ENCODE results near the gene CHMP6. TPM values are rescaled to one million over a fixed set of nuclear protein-coding genes. Genes with fewer than 3 reads are reported as not detected.

CHMP6 gene
- polyA plus RNA-seq, 1 donor from 2014 or later: 35.1 TPM

DNA sequence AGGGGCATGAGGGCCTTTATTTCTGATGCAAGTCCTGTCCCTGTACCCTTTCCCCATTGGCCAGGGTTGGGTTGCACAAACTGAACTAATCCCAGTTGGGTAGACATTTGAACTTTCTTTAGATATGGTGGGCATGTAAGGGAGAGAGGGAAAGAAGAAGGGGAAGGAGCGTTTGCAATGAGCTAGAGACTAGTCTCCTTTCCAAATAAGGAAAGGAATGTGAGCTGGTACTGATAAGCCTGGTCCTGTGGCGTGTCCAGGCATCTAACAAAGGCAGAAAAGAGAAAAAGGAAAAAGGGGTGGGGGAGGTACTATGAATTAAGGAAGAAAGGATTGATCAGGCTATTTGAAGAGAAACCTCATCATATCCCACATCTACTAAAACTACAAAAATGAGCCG, 20.3 kb downstream of the CHMP6 start:
- Histone ChIP-seq H3K27ac (ENCODE audit: low read length) (no peak overlapping the region), H3F3A (ENCODE audit: insufficient read depth, low read length, poor library complexity, severe bottlenecking) (no peaks in the 10 kb centered on the region), H3K9me3 (ENCODE audit: low read length) (peaks cover 7% of the 10 kb centered on the region), H3K36me3 (ENCODE audit: insufficient read depth, low read length) (no peaks in the 10 kb centered on the region), H2AFZ (ENCODE audit: low read depth, low read length) (no peak overlapping the region), H3K9ac (ENCODE audit: low read length) (no peak overlapping the region), H3K79me2 (replicated peaks; ENCODE audit: insufficient read depth, low read length) (no peaks in the 10 kb centered on the region), H3K9me2 (ENCODE audit: insufficient read depth, low read length) (no peaks in the 10 kb centered on the region), H4K20me1 (ENCODE audit: insufficient read depth) (no peaks in the 10 kb centered on the region), H3K4me3 (ENCODE audit: low read length) (no peak overlapping the region), H3K27me3 (ENCODE audit: insufficient read depth, low read depth, low read length) (no peaks in the 10 kb centered on the region), H3K4me2 (ENCODE audit: low read length) (no peak overlapping the region)
- no peak for TF ChIP-seq POLR2AphosphoS5 (IDR thresholded peaks at IDR 0.05)
- no peak for TF ChIP-seq SMC3 (conservative IDR thresholded peaks at IDR 0.05; ENCODE audit: poor library complexity)
- no peak for TF ChIP-seq EZH2 (IDR thresholded peaks at IDR 0.05; ENCODE audit: borderline replicate concordance, insufficient read depth, low read length, poor library complexity, severe bottlenecking)
- TF ChIP-seq, protein P1, sequence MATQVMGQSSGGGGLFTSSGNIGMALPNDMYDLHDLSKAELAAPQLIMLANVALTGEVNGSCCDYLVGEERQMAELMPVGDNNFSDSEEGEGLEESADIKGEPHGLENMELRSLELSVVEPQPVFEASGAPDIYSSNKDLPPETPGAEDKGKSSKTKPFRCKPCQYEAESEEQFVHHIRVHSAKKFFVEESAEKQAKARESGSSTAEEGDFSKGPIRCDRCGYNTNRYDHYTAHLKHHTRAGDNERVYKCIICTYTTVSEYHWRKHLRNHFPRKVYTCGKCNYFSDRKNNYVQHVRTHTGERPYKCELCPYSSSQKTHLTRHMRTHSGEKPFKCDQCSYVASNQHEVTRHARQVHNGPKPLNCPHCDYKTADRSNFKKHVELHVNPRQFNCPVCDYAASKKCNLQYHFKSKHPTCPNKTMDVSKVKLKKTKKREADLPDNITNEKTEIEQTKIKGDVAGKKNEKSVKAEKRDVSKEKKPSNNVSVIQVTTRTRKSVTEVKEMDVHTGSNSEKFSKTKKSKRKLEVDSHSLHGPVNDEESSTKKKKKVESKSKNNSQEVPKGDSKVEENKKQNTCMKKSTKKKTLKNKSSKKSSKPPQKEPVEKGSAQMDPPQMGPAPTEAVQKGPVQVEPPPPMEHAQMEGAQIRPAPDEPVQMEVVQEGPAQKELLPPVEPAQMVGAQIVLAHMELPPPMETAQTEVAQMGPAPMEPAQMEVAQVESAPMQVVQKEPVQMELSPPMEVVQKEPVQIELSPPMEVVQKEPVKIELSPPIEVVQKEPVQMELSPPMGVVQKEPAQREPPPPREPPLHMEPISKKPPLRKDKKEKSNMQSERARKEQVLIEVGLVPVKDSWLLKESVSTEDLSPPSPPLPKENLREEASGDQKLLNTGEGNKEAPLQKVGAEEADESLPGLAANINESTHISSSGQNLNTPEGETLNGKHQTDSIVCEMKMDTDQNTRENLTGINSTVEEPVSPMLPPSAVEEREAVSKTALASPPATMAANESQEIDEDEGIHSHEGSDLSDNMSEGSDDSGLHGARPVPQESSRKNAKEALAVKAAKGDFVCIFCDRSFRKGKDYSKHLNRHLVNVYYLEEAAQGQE (IDR thresholded peaks at IDR 0.05; ENCODE audit: borderline replicate concordance): no peak
- no peak for TF ChIP-seq RAD21 (conservative IDR thresholded peaks at IDR 0.05)
- TF ChIP-seq TAF1 (IDR thresholded peaks at IDR 0.05; ENCODE audit: low read depth): no peak
- TF ChIP-seq, protein P2, sequence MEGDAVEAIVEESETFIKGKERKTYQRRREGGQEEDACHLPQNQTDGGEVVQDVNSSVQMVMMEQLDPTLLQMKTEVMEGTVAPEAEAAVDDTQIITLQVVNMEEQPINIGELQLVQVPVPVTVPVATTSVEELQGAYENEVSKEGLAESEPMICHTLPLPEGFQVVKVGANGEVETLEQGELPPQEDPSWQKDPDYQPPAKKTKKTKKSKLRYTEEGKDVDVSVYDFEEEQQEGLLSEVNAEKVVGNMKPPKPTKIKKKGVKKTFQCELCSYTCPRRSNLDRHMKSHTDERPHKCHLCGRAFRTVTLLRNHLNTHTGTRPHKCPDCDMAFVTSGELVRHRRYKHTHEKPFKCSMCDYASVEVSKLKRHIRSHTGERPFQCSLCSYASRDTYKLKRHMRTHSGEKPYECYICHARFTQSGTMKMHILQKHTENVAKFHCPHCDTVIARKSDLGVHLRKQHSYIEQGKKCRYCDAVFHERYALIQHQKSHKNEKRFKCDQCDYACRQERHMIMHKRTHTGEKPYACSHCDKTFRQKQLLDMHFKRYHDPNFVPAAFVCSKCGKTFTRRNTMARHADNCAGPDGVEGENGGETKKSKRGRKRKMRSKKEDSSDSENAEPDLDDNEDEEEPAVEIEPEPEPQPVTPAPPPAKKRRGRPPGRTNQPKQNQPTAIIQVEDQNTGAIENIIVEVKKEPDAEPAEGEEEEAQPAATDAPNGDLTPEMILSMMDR (IDR thresholded peaks at IDR 0.05; ENCODE audit: poor library complexity, severe bottlenecking): no peak

DNA sequence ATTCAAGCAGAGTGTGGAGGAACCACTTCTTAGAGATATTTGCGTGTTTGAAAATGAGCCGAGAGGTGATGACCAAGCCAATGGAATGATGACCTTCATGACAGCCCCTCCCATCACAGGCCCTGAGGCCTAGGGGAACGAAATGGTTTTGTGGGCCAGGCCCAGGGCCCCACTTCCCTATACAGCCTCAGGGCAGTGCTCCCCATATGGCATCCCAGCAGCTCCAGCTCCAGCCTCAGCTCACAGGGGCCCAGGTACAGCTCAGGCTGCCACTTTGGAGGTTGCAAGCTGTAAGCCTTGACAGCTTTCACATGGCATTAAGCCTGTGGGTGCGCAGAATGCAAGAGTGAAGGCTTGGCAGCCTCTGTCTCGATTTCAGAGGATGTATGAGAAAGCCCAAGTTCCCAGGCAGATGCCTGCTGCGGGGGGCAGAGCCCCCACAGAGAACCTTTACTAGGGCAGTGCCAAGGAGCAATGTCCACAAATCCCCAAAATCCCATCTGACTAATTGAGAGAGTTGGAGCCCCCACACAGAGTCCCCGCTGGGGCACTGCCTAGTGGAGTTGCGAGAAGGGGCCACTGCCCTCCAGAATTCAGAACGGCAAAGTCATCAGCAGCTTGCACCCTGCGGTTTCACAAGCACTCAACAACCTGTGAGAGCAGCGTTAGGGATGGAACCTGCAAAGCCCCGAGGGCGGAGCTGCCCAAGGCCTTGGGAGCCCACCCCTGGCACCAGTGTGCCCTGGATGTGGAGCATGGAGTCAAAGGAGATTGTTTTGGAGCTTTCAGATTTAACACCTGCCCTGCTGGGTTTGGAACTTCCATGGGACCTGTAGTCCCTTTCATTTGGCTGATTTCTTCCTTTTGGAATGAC, 21.2 kb downstream of the CHMP6 start:
- no peak overlapping the region for H2AFZ ChIP-seq (ENCODE audit: low read depth, low read length)
- no peaks in the 10 kb centered on the region for H3F3A ChIP-seq (ENCODE audit: insufficient read depth, low read length, poor library complexity, severe bottlenecking)
- H3K9me2 ChIP-seq (ENCODE audit: insufficient read depth, low read length): no peaks in the 10 kb centered on the region
- no peaks in the 10 kb centered on the region for H3K27me3 ChIP-seq (ENCODE audit: insufficient read depth, low read depth, low read length)
- no peak overlapping the region for H3K4me2 ChIP-seq (ENCODE audit: low read length)
- H3K27ac ChIP-seq (ENCODE audit: low read length): no peak overlapping the region
- no peak overlapping the region for H3K4me3 ChIP-seq (ENCODE audit: low read length)
- no peaks in the 10 kb centered on the region for H4K20me1 ChIP-seq (ENCODE audit: insufficient read depth)
- no peak overlapping the region for H3K9ac ChIP-seq (ENCODE audit: low read length)
- peaks cover 7% of the 10 kb centered on the region for H3K9me3 ChIP-seq (ENCODE audit: low read length)
- no peak for TF ChIP-seq MXI1 (conservative IDR thresholded peaks at IDR 0.05; ENCODE audit: poor library complexity, severe bottlenecking)
- TF ChIP-seq, protein P1 (IDR thresholded peaks at IDR 0.05; ENCODE audit: borderline replicate concordance): no peak
- TF ChIP-seq TAF1 (IDR thresholded peaks at IDR 0.05; ENCODE audit: low read depth): no peak
- TF ChIP-seq, protein P2 (IDR thresholded peaks at IDR 0.05; ENCODE audit: poor library complexity, severe bottlenecking): no peak
- no peak for TF ChIP-seq EZH2 (IDR thresholded peaks at IDR 0.05; ENCODE audit: borderline replicate concordance, insufficient read depth, low read length, poor library complexity, severe bottlenecking)
- no peak for TF ChIP-seq RAD21 (conservative IDR thresholded peaks at IDR 0.05)
- TF ChIP-seq EP300 (conservative IDR thresholded peaks at IDR 0.05; ENCODE audit: poor library complexity, severe bottlenecking): no peak
- no peak for TF ChIP-seq POLR2AphosphoS5 (IDR thresholded peaks at IDR 0.05)
- TF ChIP-seq SMC3 (conservative IDR thresholded peaks at IDR 0.05; ENCODE audit: poor library complexity): no peak
- H3K36me3 ChIP-seq (ENCODE audit: insufficient read depth, low read length): no peaks in the 10 kb centered on the region
- no peaks in the 10 kb centered on the region for H3K79me2 ChIP-seq (replicated peaks; ENCODE audit: insufficient read depth, low read length)

Data from neural cell (in vitro differentiated cells).